K562 (cell line): ENCODE results near the gene SUSD3. TPM values are rescaled to one million over a fixed set of nuclear protein-coding genes. Genes with fewer than 3 reads are reported as not detected.

Experiments used
- BCLAF1 ChIP-seq, 2 experiments: fragments of 450-650 bp in 1 of 2; IDR thresholded peaks; 2 replicates each; pipeline ENCODE4 v1.6.1; 2011 to 2017; ENCODE audit warnings: low read depth in 2 of 2, antibody characterized with exemption in 1 of 2, borderline replicate concordance in 1 of 2, low read length in 1 of 2, mild to moderate bottlenecking in 1 of 2, mixed read lengths in 1 of 2; ENCODE audit not compliant: control insufficient read depth in 1 of 2
- BRD9 ChIP-seq: fragments of 450-650 bp; IDR thresholded peaks from 2 replicates; pipeline ENCODE4 v1.6.1; 2018; ENCODE audit warnings: low read depth; ENCODE audit not compliant: partially characterized antibody
- CBFA2T3 ChIP-seq: fragments of 450-650 bp; IDR thresholded peaks from 2 replicates; pipeline ENCODE4 v1.6.1; 2017
- CHCHD3 ChIP-seq: fragments of 250-450 bp; sonication (Bioruptor Pico); IDR thresholded peaks from 2 replicates; pipeline ENCODE4 v2.1.2; 2022; ENCODE audit warnings: mild to moderate bottlenecking
- CREM ChIP-seq: IDR thresholded peaks from 2 replicates; pipeline ENCODE4 v1.6.1; 2014; ENCODE audit warnings: antibody characterized with exemption, low read depth
- EP300 ChIP-seq: IDR thresholded peaks from 2 replicates; pipeline ENCODE4 v1.6.1; 2012; ENCODE audit warnings: low read length, improper control_type of control experiment
- GTF2F1 ChIP-seq: IDR thresholded peaks from 2 replicates; pipeline ENCODE4 v1.6.1; 2011; ENCODE audit warnings: low read depth, low read length, improper control_type of control experiment
- KLF16 ChIP-seq: IDR thresholded peaks from 2 replicates; pipeline ENCODE4 v1.6.1; 2016; ENCODE audit warnings: antibody characterized with exemption
- LCOR ChIP-seq: sonication (generic); formaldehyde crosslinking; IDR thresholded peaks from 2 replicates; pipeline ENCODE4 v1.8.0; 2022; ENCODE audit warnings: mild to moderate bottlenecking, missing genetic modification reagents
- MAFK ChIP-seq: IDR thresholded peaks from 2 replicates; pipeline ENCODE4 v1.6.1; 2011; ENCODE audit warnings: low read length, improper control_type of control experiment
- MBD1 ChIP-seq: fragments of 250-450 bp; sonication (Bioruptor Pico); IDR thresholded peaks from 2 replicates; pipeline ENCODE4 v1.8.0; 2022; ENCODE audit warnings: inconsistent platforms
- MEIS2 ChIP-seq: fragments of 450-650 bp; IDR thresholded peaks from 2 replicates; pipeline ENCODE4 v1.6.1; 2014; ENCODE audit warnings: mild to moderate bottlenecking; ENCODE audit not compliant: partially characterized antibody
- MYC ChIP-seq, 2 experiments: fragments of 250-450 bp in 1 of 2; sonication (Bioruptor Pico) in 1 of 2; IDR thresholded peaks; 2 replicates each; pipeline versions ENCODE4 v1.5.1 to v1.6.1; 2012 to 2021; ENCODE audit warnings: low read depth in 2 of 2, borderline replicate concordance in 1 of 2, improper control_type of control experiment in 1 of 2, low read length in 1 of 2, mild to moderate bottlenecking in 1 of 2, moderate library complexity in 1 of 2
- PPARD ChIP-seq: fragments of 250-450 bp; sonication (Bioruptor Pico); IDR thresholded peaks from 2 replicates; pipeline ENCODE4 v1.8.0; 2022; ENCODE audit warnings: inconsistent platforms, mild to moderate bottlenecking, moderate library complexity
- SMARCE1 ChIP-seq: fragments of 450-650 bp; IDR thresholded peaks from 2 replicates; pipeline ENCODE4 v1.7.1; 2016; ENCODE audit warnings: mild to moderate bottlenecking
- TRIM25 ChIP-seq: fragments of 450-650 bp; IDR thresholded peaks from 2 replicates; pipeline ENCODE4 v1.7.0; 2016; ENCODE audit warnings: borderline replicate concordance
- TRIM28 ChIP-seq: fragments of 450-650 bp; IDR thresholded peaks from 2 replicates; pipeline ENCODE4 v1.6.1; 2017
- ZBTB26 ChIP-seq: fragments of 450-650 bp; formaldehyde crosslinking; IDR thresholded peaks from 2 replicates; pipeline ENCODE4 v1.4.0; 2022; ENCODE audit warnings: missing genetic modification characterization
- ZNF239 ChIP-seq: fragments of 250-450 bp; sonication (Bioruptor Pico); IDR thresholded peaks from 2 replicates; pipeline ENCODE4 v1.4.0; 2020; ENCODE audit warnings: mild to moderate bottlenecking
- ZNF589 ChIP-seq: fragments of 200-800 bp; sonication (Bioruptor generic); IDR thresholded peaks from 2 replicates; pipeline ENCODE4 v1.6.1; 2016; ENCODE audit warnings: low read depth, missing genetic modification characterization, missing compliant biosample characterization
- ZNF830 ChIP-seq: fragments of 250-450 bp; sonication (Bioruptor Pico); IDR thresholded peaks from 2 replicates; pipeline ENCODE4 v1.5.0; 2021; ENCODE audit warnings: mild to moderate bottlenecking
- polyA plus RNA-seq, 8 experiments: library from polyadenylated mRNA; depleted of rRNA in 4 of 8; stranded (reverse) in 5 of 8; unstranded in 3 of 8; fragments of >200 nt; fragmentation: Nextera tagmentation in 2 of 8; fragmentation: Illumina TruSeq in 1 of 8; extraction: Ambion mirVana in 2 of 8; extraction: Trizol in 1 of 8; gene quantifications; 2 replicates each; pipeline versions ENCODE4 v1.2.1 to v1.2.3, GENCODE V29; 2011 to 2014; ENCODE audit warnings: inconsistent platforms in 1 of 8, missing spikeins in 1 of 8
- total RNA-seq, 7 experiments: library from RNA; depleted of rRNA in 6 of 7; stranded (reverse); fragments of >200 nt in 6 of 7; fragmentation: Illumina TruSeq in 2 of 7; extraction: Trizol in 2 of 7; gene quantifications; 2 replicates each; pipeline versions ENCODE4 v1.2.1 to v1.2.3, GENCODE V29; 2011 to 2021; ENCODE audit warnings: low replicate concordance in 1 of 7

Gene SUSD3
- total and polyA plus RNA-seq, 9 of the 15 experiments (the other 6 are each of a cell fraction or from before 2014, with no cell fraction given): 1.3 to 21.7 (median 11.4) TPM

GRCh38 chr9:93119953-93120845 is 61.7 kb downstream of the SUSD3 start (continued):
- TF ChIP-seq PPARD (CRISPR knock-in tag): no peak
- no peak for TF ChIP-seq MEIS2
- TF ChIP-seq MYC (IDR thresholded peaks at IDR 0.05; ENCODE audit: low read depth, low read length): peak; percentile 88; the same call in 1 of the 2 replicates
- no peak for TF ChIP-seq MYC (CRISPR knock-in tag; IDR thresholded peaks at IDR 0.05; ENCODE audit: borderline replicate concordance, low read depth)
- TF ChIP-seq BRD9: no peak
- no peak for TF ChIP-seq ZBTB26 (CRISPR knock-in tag)
- TF ChIP-seq CHCHD3 (CRISPR knock-in tag): no peak
- TF ChIP-seq MAFK: peak; percentile 18; the same call in 1 of the 2 replicates
- TF ChIP-seq SMARCE1: peak; percentile 63; the same call in 1 of the 2 replicates
- TF ChIP-seq MBD1 (CRISPR knock-in tag): no peak
- TF ChIP-seq CREM: peak; percentile 74; the same call in 1 of the 2 replicates
- TF ChIP-seq TRIM25: no peak
- TF ChIP-seq ZNF830 (CRISPR knock-in tag): no peak
- 0 out of 2 replicates have a peak, but pooled peaks have one; percentile 23 for TF ChIP-seq CBFA2T3
- no peak for TF ChIP-seq TRIM28
- no peak for TF ChIP-seq KLF16
- TF ChIP-seq LCOR (CRISPR knock-in tag): no peak
- no peak for TF ChIP-seq GTF2F1
- no peak for TF ChIP-seq ZNF239 (CRISPR knock-in tag)
- TF ChIP-seq ZNF589 (CRISPR knock-in tag): no peak; the same call in none of the 2 replicates
- TF ChIP-seq BCLAF1 (IDR thresholded peaks at IDR 0.05; ENCODE audit: borderline replicate concordance in 1 of 2, control insufficient read depth in 1 of 2, low read depth in 2 of 2, low read length in 1 of 2): no peak
- TF ChIP-seq EP300: no peak; the same call in 1 of the 2 replicates
